ENCODE data around the gene CACNA1G. TPM values are rescaled to one million over a fixed set of nuclear protein-coding genes. Genes with fewer than 3 reads are reported as not detected.
A peak's percentile ranks its signal among the peaks of the same experiment; 100 is the strongest.

The CACNA1G gene
- total RNA-seq, 3 donors from 2014 or later, result 0.07 to 0.32 (median 0.12) TPM

DNA sequence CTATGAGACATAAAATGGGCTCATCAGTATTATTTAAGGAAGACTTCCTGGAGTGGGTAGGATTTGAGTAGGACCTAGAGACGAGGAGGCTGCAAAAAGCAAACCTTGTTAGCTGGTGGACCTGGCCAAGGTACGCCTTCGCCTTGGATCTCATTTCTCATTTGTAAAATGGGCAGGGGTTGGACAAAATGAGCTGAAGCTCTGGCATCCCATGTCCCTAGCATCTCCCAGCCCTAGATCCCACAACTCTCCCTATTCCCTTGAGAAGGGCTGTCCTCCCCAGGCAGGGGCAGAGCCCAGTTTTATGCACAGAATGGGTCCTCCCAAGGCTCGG, 13.8 kb upstream of the CACNA1G start:
- peak overlapping the region; percentile 26 for H3K4me3 ChIP-seq
- H3K9me3 ChIP-seq, result no peaks in the 10 kb centered on the region
- peaks cover 41% of the 10 kb centered on the region for H3K4me1 ChIP-seq (ENCODE audit: low read depth)
- TF ChIP-seq, protein P1, sequence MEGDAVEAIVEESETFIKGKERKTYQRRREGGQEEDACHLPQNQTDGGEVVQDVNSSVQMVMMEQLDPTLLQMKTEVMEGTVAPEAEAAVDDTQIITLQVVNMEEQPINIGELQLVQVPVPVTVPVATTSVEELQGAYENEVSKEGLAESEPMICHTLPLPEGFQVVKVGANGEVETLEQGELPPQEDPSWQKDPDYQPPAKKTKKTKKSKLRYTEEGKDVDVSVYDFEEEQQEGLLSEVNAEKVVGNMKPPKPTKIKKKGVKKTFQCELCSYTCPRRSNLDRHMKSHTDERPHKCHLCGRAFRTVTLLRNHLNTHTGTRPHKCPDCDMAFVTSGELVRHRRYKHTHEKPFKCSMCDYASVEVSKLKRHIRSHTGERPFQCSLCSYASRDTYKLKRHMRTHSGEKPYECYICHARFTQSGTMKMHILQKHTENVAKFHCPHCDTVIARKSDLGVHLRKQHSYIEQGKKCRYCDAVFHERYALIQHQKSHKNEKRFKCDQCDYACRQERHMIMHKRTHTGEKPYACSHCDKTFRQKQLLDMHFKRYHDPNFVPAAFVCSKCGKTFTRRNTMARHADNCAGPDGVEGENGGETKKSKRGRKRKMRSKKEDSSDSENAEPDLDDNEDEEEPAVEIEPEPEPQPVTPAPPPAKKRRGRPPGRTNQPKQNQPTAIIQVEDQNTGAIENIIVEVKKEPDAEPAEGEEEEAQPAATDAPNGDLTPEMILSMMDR (IDR thresholded peaks at IDR 0.05), result no peak
- ATAC-seq, result no peak
- intact Hi-C loops (cut with DNase I, micrococcal nuclease), result loop anchor here in 1 of 2 donors (5.0 to 10.0 kb wide), 4 partner anchors 62 to 298 kb away; partner anchors contain the start of gene ANKRD40
- DNase-seq, result no peak
- H3K36me3 ChIP-seq (ENCODE audit: low read depth), result no peaks in the 10 kb centered on the region

DNA sequence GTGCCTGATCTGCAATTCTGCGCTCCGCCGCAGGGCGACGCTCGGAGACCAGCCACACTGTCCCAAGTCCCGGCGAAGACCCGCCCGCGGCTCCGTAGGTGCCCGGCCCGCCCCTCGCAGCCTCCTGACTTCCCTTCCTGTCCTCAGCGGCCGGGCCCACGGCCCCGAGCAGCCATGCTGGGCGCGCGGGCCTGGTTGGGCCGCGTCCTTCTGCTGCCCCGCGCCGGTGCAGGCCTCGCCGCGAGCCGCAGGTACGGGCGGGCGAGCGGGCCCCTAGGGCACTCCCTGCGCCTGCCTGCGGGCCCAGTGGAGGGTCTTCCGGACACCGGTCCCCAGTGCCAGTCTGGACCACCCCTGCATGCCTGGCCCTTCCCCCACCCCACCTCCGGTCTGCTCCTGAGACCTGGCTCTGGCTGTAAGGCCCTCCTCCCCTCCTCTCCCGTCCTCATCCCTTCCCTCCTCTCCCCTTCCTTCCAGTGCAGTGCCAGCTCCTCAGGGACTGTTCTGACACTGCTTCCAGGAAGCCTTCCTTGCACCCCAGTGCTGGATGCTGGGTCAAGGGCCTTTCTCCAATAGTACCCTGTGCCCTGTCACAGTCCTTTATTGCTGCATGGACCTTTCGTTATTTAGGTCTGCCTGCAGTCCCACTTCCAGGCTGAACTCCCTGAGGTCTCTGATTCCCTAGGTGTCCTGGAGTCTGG, 13.3 kb upstream of the CACNA1G start, which contains the start of gene SPATA20:
SPATA20 (plus strand) TSS at position 140 of the 701 bp plus-strand sequence; CDS start at position 175, 35 bp downstream.
- Histone ChIP-seq H3K9me3 (no peaks in the 10 kb centered on the region), H3K4me3 (peak within 1 kb of the TSS; percentile 26), H3K4me1 (ENCODE audit: low read depth) (peaks cover 39% of the 10 kb centered on the region), H3K36me3 (ENCODE audit: low read depth) (no peaks in the 10 kb centered on the region)
- intact Hi-C loops (cut with DNase I, micrococcal nuclease), result loop anchor here in 1 of 2 donors (5.0 to 10.0 kb wide), 4 partner anchors 62 to 298 kb away; partner anchors contain the start of gene ANKRD40
- DNase-seq (peak; percentile 95), ATAC-seq (peak; percentile 78)
- TF ChIP-seq, protein P1 (IDR thresholded peaks at IDR 0.05), result peak; percentile 96

DNA sequence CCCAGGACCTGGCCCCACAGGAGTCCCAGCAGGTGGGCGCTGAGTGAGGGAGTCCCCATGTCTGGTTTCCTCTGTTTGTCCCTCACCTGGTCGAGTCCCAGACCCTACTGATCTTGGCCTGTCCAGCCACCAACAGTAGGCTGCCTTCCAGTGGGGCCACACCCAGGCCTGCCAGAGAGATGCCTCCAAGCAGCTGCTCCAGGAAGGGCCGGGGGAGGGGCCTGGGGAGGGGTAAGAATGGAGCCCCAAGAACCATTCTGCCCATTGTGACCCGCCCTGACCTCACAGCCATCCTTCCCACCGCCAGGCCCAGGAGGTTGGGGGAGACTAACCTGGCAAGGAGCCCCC, 12.8 kb upstream of the CACNA1G start:
- DNase-seq (peak; percentile 70 to 78 (median 74)), ATAC-seq (peak; percentile 37)
- intact Hi-C loops (cut with DNase I, micrococcal nuclease), result loop anchor here in 1 of 2 donors (5.0 to 10.0 kb wide), 4 partner anchors 63 to 297 kb away; partner anchors contain the start of gene ANKRD40
- TF ChIP-seq, protein P1 (IDR thresholded peaks at IDR 0.05), result no peak
- H3K4me1 ChIP-seq (ENCODE audit: low read depth), result peaks cover 34% of the 10 kb centered on the region
- H3K36me3 ChIP-seq (ENCODE audit: low read depth), result no peaks in the 10 kb centered on the region
- H3K9me3 ChIP-seq, result no peaks in the 10 kb centered on the region
- H3K4me3 ChIP-seq, result peak overlapping the region; percentile 26

DNA sequence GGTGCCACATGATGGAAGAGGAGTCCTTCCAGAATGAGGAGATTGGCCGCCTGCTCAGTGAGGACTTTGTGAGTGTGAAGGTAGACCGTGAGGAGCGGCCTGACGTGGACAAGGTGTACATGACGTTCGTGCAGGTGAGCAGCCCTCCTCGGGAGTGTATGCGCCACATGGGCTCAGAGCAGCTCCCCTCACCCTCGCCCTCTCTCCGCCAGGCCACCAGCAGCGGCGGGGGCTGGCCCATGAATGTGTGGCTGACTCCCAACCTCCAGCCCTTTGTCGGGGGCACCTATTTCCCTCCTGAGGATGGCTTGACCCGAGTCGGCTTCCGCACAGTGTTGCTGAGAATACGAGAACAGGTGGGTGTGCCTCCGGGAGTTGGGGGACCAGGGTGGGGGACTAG, 11.7 kb upstream of the CACNA1G start:
- ATAC-seq (no peak), DNase-seq (peak in 1 of 3 donors; percentile 28)
- intact Hi-C loops (cut with DNase I, micrococcal nuclease), result loop anchor here in 1 of 2 donors (5.0 to 10.0 kb wide), 4 partner anchors 64 to 296 kb away; partner anchors contain the start of gene ANKRD40
- H3K4me3 ChIP-seq, result no peak overlapping the region
- no peaks in the 10 kb centered on the region for H3K9me3 ChIP-seq
- H3K4me1 ChIP-seq (ENCODE audit: low read depth), result peaks cover 24% of the 10 kb centered on the region
- TF ChIP-seq, protein P1 (IDR thresholded peaks at IDR 0.05), result no peak
- H3K36me3 ChIP-seq (ENCODE audit: low read depth), result no peaks in the 10 kb centered on the region

DNA sequence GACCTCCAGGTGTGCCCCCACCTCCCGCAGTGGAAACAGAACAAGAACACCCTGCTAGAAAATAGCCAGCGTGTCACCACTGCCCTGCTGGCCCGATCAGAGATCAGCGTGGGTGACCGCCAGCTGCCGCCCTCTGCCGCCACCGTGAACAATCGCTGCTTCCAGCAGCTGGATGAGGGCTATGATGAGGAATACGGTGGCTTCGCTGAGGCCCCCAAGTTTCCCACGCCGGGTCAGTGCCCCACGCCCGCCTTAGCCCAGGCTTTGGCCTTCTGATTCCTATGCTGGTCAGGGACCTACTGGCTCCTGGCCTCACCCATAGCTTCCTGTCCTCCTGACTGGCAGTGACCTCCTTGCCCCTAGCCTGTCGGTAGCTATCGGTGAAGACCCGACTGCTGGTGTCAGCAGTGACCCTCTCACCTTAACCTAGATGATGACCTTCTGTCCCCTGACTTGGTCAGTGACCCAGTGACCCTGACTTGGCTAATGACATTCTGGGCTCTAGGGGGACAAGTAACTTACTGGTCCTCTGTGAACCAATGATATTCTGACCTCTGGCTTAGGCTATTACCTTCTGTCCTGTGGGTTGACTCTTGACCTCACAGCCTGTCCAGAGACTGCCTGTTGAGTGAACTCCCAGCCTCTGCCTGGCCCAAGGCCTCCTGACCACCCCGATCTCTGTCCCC, 11.1 kb upstream of the CACNA1G start:
- intact Hi-C loops (cut with DNase I, micrococcal nuclease), result loop anchor here in 1 of 2 donors (5.0 to 10.0 kb wide), 4 partner anchors 65 to 295 kb away; partner anchors contain the start of gene ANKRD40
- H3K4me3 ChIP-seq, result no peak overlapping the region
- peak in 1 of 3 donors; percentile 31 for DNase-seq
- TF ChIP-seq, protein P1 (IDR thresholded peaks at IDR 0.05), result no peak
- no peaks in the 10 kb centered on the region for H3K36me3 ChIP-seq (ENCODE audit: low read depth)
- H3K4me1 ChIP-seq (ENCODE audit: low read depth), result peaks cover 19% of the 10 kb centered on the region
- ATAC-seq, result no peak
- H3K9me3 ChIP-seq, result no peaks in the 10 kb centered on the region
